ENCODE data around the gene SLC10A6. TPM values are rescaled to one million over a fixed set of nuclear protein-coding genes. Genes with fewer than 3 reads are reported as not detected.

Gene SLC10A6
- total RNA-seq, 2 donors from 2014 or later, result 0.32 TPM; not detected in 1

DNA sequence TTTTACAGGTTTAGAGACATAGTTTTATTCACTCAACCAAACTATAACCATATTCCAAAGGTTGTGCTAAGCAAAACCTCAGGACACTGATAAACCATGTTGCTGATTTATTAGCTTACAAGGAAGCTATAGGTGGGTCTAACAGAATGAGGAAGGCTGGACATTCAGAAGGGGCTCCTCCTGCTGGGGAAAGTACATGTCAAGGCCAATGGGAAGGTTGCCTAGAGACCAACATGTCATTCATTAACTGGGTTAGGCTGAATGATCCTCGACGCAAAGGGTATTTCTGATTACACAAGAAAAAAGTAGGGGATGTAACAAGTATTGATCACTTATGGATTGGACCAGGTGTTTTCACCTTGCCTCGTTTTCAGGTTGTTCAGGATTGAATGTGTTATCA lies 30.3 kb downstream of the SLC10A6 start:
- 87% methylated on average over 3 of the region's 3 CpGs for WGBS
- no peak overlapping the region for H3K27ac ChIP-seq
- TF ChIP-seq POLR2AphosphoS5 (IDR thresholded peaks at IDR 0.05), result no peak
- no peak for TF ChIP-seq CTCF (IDR thresholded peaks at IDR 0.05)
- TF ChIP-seq POLR2A (IDR thresholded peaks at IDR 0.05), result no peak
- no peaks in the 10 kb centered on the region for H3K36me3 ChIP-seq
- no peaks in the 10 kb centered on the region for H3K27me3 ChIP-seq (replicated peaks; ENCODE audit: insufficient read depth)
- H3K9me3 ChIP-seq, result no peaks in the 10 kb centered on the region
- no peaks in the 10 kb centered on the region for H3K4me1 ChIP-seq (replicated peaks)
- no peak for DNase-seq (ENCODE audit: low spot score)
- intact Hi-C loops (cut with DNase I), result no loop called here
- no peak overlapping the region for H3K4me3 ChIP-seq

GRCh38 chr4:86818211-86818610 lies 31.0 kb downstream of the SLC10A6 start:
- Histone ChIP-seq H3K4me3 (no peak overlapping the region), H3K36me3 (no peaks in the 10 kb centered on the region), H3K27me3 (replicated peaks; ENCODE audit: insufficient read depth) (no peaks in the 10 kb centered on the region), H3K27ac (no peak overlapping the region), H3K9me3 (no peaks in the 10 kb centered on the region), H3K4me1 (replicated peaks) (no peaks in the 10 kb centered on the region)
- 97% methylated on average over 2 of the region's 2 CpGs for WGBS
- intact Hi-C loops (cut with DNase I), result no loop called here
- no peak for DNase-seq (ENCODE audit: low spot score)
- TF ChIP-seq POLR2A (IDR thresholded peaks at IDR 0.05) (no peak), CTCF (IDR thresholded peaks at IDR 0.05) (no peak), POLR2AphosphoS5 (IDR thresholded peaks at IDR 0.05) (no peak)

DNA sequence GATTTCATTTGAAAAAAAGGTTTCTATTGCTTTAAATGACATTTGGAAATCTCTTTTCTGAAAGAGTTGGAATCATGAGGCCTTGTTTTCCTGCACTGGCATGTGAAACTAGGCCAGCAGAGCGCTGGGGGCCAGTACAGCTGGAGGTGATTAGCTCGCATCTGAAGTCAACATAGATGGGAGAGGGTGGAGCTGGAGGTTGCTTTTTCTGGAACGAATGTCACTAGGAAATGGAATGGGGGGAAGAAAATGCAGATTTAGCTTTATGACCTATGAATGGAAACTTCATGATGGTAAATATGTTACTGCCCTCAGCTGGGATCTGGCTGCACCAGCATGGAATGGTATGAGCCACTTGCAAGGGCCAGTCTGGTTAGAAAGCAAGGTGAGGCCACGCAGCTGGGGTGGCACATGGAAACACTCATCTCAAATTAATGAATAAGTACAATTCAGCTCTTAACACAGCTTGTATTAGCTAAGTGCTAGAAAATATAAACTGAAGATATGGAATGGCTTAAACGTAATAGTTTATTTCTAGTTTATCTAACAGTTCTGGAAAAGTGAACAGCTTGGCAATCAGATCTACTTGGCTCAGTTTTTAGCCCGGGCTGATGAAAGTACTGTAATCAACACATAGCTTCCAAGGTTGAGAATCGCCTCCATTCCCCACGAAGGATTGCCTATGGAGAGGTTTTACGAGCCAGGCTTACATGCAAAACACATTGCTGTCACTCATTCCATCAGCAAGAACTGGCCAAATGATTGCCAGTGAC lies 32.5 kb downstream of the SLC10A6 start:
- no peaks in the 10 kb centered on the region for H3K4me1 ChIP-seq (replicated peaks)
- no peak for TF ChIP-seq POLR2A (IDR thresholded peaks at IDR 0.05)
- TF ChIP-seq POLR2AphosphoS5 (IDR thresholded peaks at IDR 0.05), result no peak
- TF ChIP-seq CTCF (IDR thresholded peaks at IDR 0.05), result no peak
- no peak overlapping the region for H3K27ac ChIP-seq
- no peak for DNase-seq (ENCODE audit: low spot score)
- 67% methylated on average over 9 of the region's 9 CpGs for WGBS
- intact Hi-C loops (cut with DNase I), result no loop called here
- H3K4me3 ChIP-seq, result no peak overlapping the region
- H3K36me3 ChIP-seq, result no peaks in the 10 kb centered on the region
- no peaks in the 10 kb centered on the region for H3K27me3 ChIP-seq (replicated peaks; ENCODE audit: insufficient read depth)
- H3K9me3 ChIP-seq, result no peaks in the 10 kb centered on the region

DNA sequence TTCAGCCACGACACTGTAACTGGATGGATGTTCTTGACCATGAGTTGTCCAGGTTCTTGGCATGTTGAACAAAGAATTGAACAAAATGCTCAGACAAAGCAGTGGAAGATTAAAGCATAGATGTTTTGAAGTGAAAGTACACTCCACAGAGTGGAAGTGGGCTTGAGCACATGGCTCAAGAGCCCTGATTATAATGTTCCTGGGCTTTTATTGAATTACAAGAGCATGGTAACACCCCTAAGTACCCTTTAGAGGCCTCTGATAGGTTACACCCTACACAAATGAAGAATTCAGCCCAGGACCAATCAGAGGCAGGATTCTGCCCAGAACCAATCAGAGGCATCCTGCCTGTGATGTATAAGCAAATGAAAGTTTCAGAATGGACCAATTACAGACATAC lies 33.5 kb downstream of the SLC10A6 start:
- no peak for DNase-seq (ENCODE audit: low spot score)
- Histone ChIP-seq H3K9me3 (no peaks in the 10 kb centered on the region), H3K27me3 (replicated peaks; ENCODE audit: insufficient read depth) (no peaks in the 10 kb centered on the region), H3K4me3 (no peak overlapping the region), H3K27ac (no peak overlapping the region), H3K36me3 (no peaks in the 10 kb centered on the region), H3K4me1 (replicated peaks) (no peaks in the 10 kb centered on the region)
- TF ChIP-seq CTCF (IDR thresholded peaks at IDR 0.05), result no peak
- no peak for TF ChIP-seq POLR2A (IDR thresholded peaks at IDR 0.05)
- TF ChIP-seq POLR2AphosphoS5 (IDR thresholded peaks at IDR 0.05), result no peak
- intact Hi-C loops (cut with DNase I), result no loop called here
- 100% methylated on average over 1 of the region's 1 CpG for WGBS

DNA sequence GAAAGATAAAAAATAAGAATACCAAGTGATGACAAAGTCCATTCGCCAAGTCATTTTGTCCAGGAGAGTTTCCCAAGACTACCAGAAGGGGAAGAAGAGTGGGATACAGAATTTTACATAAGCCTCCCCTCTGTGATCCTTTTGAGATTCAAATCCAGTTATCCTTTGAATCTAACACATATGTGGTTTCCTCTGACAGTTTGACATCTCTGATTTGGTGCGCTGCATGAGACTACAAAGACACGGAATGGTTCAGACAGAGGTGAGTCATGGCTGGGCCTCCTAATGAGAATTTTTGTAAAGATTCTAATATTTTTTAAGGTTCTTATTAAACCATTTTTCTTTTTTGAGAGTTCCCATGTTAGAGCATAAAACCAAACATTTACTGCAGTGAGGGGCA lies 38.3 kb downstream of the SLC10A6 start:
- Histone ChIP-seq H3K27me3 (replicated peaks; ENCODE audit: insufficient read depth) (no peaks in the 10 kb centered on the region), H3K27ac (no peak overlapping the region), H3K9me3 (no peaks in the 10 kb centered on the region), H3K4me3 (no peak overlapping the region), H3K36me3 (no peaks in the 10 kb centered on the region), H3K4me1 (replicated peaks) (no peaks in the 10 kb centered on the region)
- no peak for TF ChIP-seq CTCF (IDR thresholded peaks at IDR 0.05)
- TF ChIP-seq POLR2A (IDR thresholded peaks at IDR 0.05), result no peak
- no peak for TF ChIP-seq POLR2AphosphoS5 (IDR thresholded peaks at IDR 0.05)
- no peak for DNase-seq (ENCODE audit: low spot score)
- 94% methylated on average over 3 of the region's 3 CpGs for WGBS
- intact Hi-C loops (cut with DNase I), result no loop called here
